Duodenal mucosa (tissue), 2 donors: ENCODE results near the gene UTP25.
"Not testable (repeated sequence)": the region's sequence is repeated elsewhere in the genome, so short reads cannot be mapped to it uniquely, and the experiment has no call there.

ENCODE experiments used
- H3K27ac ChIP-seq: one replicate; pipeline ENCODE4 v1.7.0; 2013; ENCODE audit warnings: low read depth, low read length
- H3K27me3 ChIP-seq, 2 donors: one replicate each; pipeline ENCODE4 v1.7.0; 2013; ENCODE audit warnings: low read length in 2 of 2, control low read depth in 1 of 2; ENCODE audit not compliant: insufficient read depth in 2 of 2, control insufficient read depth in 1 of 2
- H3K36me3 ChIP-seq, 2 donors: one replicate each; pipeline ENCODE4 v1.7.0; 2013; ENCODE audit warnings: low read length in 2 of 2, control low read depth in 1 of 2; ENCODE audit not compliant: insufficient read depth in 2 of 2, control insufficient read depth in 1 of 2
- H3K4me1 ChIP-seq, 2 donors: one replicate each; pipeline ENCODE4 v1.7.0; 2013; ENCODE audit warnings: low read length in 2 of 2, control low read depth in 1 of 2; ENCODE audit not compliant: insufficient read depth in 2 of 2, control insufficient read depth in 1 of 2
- H3K4me3 ChIP-seq, 2 donors: one replicate each; pipeline ENCODE4 v1.7.0; 2013; ENCODE audit warnings: low read length in 2 of 2, low read depth in 1 of 2
- H3K9ac ChIP-seq, 2 donors: one replicate each; pipeline ENCODE4 v1.7.0; 2013; ENCODE audit warnings: low read length in 2 of 2, low read depth in 1 of 2
- H3K9me3 ChIP-seq, 2 donors: one replicate each; pipeline ENCODE4 v1.7.0; 2013; ENCODE audit warnings: low read length in 2 of 2, control low read depth in 1 of 2; ENCODE audit not compliant: control insufficient read depth in 1 of 2

UTP25 gene

GRCh38 chr1:209790286-209791193, 37.2 kb upstream of the UTP25 start:
- H3K4me1 ChIP-seq = peaks cover 44 to 54% of the 10 kb centered on the region in 2 donors
- no peak overlapping the region for H3K27ac ChIP-seq
- no peaks in the 10 kb centered on the region for H3K9me3 ChIP-seq
- peak overlapping the region in 1 of 2 donors; percentile 3 for H3K4me3 ChIP-seq
- H3K27me3 ChIP-seq = no peaks in the 10 kb centered on the region
- H3K9ac ChIP-seq = no peak overlapping the region
- peaks cover 26 to 48% of the 10 kb centered on the region in 2 donors for H3K36me3 ChIP-seq

GRCh38 chr1:209791920-209792319, 35.9 kb upstream of the UTP25 start:
- H3K9me3 ChIP-seq = no peaks in the 10 kb centered on the region
- H3K4me1 ChIP-seq = peaks cover 34 to 51% of the 10 kb centered on the region in 2 donors
- peaks cover 26 to 47% of the 10 kb centered on the region in 2 donors for H3K36me3 ChIP-seq
- H3K4me3 ChIP-seq = no peak overlapping the region
- no peak overlapping the region for H3K9ac ChIP-seq
- H3K27me3 ChIP-seq = no peaks in the 10 kb centered on the region
- peak overlapping the region; percentile 52 for H3K27ac ChIP-seq

GRCh38 chr1:209793711-209794110, 34.1 kb upstream of the UTP25 start:
- H3K9me3 ChIP-seq, H3K9ac ChIP-seq, H3K4me3 ChIP-seq, H3K27ac ChIP-seq, H3K27me3 ChIP-seq: not testable (repeated sequence)
- peaks cover 18 to 40% of the 10 kb centered on the region in 2 donors for H3K4me1 ChIP-seq
- peaks cover 26 to 41% of the 10 kb centered on the region in 2 donors for H3K36me3 ChIP-seq

GRCh38 chr1:209797978-209798639, 29.7 kb upstream of the UTP25 start:
- Histone ChIP-seq H3K27ac (no peak overlapping the region), H3K9ac (no peak overlapping the region), H3K9me3 (no peaks in the 10 kb centered on the region), H3K4me1 (peaks cover 13 to 31% of the 10 kb centered on the region in 2 donors), H3K4me3 (no peak overlapping the region), H3K27me3 (no peaks in the 10 kb centered on the region), H3K36me3 (peaks cover 8 to 27% of the 10 kb centered on the region in 2 donors)

- H3K27me3 ChIP-seq = no peaks in the 10 kb centered on the region
- peak overlapping the region in 1 of 2 donors; percentile 13 for H3K9ac ChIP-seq
- H3K4me1 ChIP-seq = peaks cover 22 to 35% of the 10 kb centered on the region in 2 donors
- peaks cover 0 to 9% of the 10 kb centered on the region in 2 donors for H3K36me3 ChIP-seq
- H3K27ac ChIP-seq = no peak overlapping the region
- H3K9me3 ChIP-seq = no peaks in the 10 kb centered on the region
- no peak overlapping the region for H3K4me3 ChIP-seq
Observed at GRCh38 chr1:209800984-209801834, 26.6 kb upstream of the UTP25 start.

- H3K4me3 ChIP-seq = peak overlapping the region in 1 of 2 donors; percentile 71
- peaks cover 0 to 9% of the 10 kb centered on the region in 2 donors for H3K36me3 ChIP-seq
- H3K4me1 ChIP-seq = peaks cover 28% of the 10 kb centered on the region in 2 donors
- H3K27me3 ChIP-seq = no peaks in the 10 kb centered on the region
- H3K27ac ChIP-seq = no peak overlapping the region
- H3K9ac ChIP-seq = peak overlapping the region in 1 of 2 donors; percentile 13
- H3K9me3 ChIP-seq = no peaks in the 10 kb centered on the region
Observed at GRCh38 chr1:209802117-209802779, 25.5 kb upstream of the UTP25 start.

GRCh38 chr1:209802780-209803152, 25.0 kb upstream of the UTP25 start:
- H3K27ac ChIP-seq = no peak overlapping the region
- H3K27me3 ChIP-seq = no peaks in the 10 kb centered on the region
- peak overlapping the region in 1 of 2 donors; percentile 9 for H3K9ac ChIP-seq
- no peaks in the 10 kb centered on the region for H3K9me3 ChIP-seq
- peaks cover 24 to 33% of the 10 kb centered on the region in 2 donors for H3K4me1 ChIP-seq
- peak overlapping the region; percentile 18 to 71 for H3K4me3 ChIP-seq
- peaks cover 0 to 9% of the 10 kb centered on the region in 2 donors for H3K36me3 ChIP-seq

GRCh38 chr1:209803568-209803967, 24.2 kb upstream of the UTP25 start:
- H3K27ac ChIP-seq = no peak overlapping the region
- no peaks in the 10 kb centered on the region for H3K27me3 ChIP-seq
- peak overlapping the region; percentile 71 to 78 for H3K4me3 ChIP-seq
- H3K4me1 ChIP-seq = peaks cover 29 to 40% of the 10 kb centered on the region in 2 donors
- H3K9me3 ChIP-seq = no peaks in the 10 kb centered on the region
- H3K36me3 ChIP-seq = peaks cover 0 to 9% of the 10 kb centered on the region in 2 donors
- H3K9ac ChIP-seq = peak overlapping the region in 1 of 2 donors; percentile 4

GRCh38 chr1:209805341-209805781, 22.4 kb upstream of the UTP25 start:
- Histone ChIP-seq H3K4me3 (peak overlapping the region; percentile 71 to 78), H3K27ac (peak overlapping the region; percentile 42), H3K36me3 (no peaks in the 10 kb centered on the region), H3K9ac (peak overlapping the region; percentile 84 to 92), H3K27me3 (no peaks in the 10 kb centered on the region), H3K4me1 (peaks cover 30 to 40% of the 10 kb centered on the region in 2 donors), H3K9me3 (no peaks in the 10 kb centered on the region)
